GM12878 (cell line): Measurements from ENCODE around the gene EFHC1. TPM values are rescaled to one million over a fixed set of nuclear protein-coding genes. Genes with fewer than 3 reads are reported as not detected.

Experiments used
- ATAC-seq: fragments of 200-7000 bp; cut with Tn5 transposase; 3 replicates; pipeline ENCODE4 v1.9.1; 2020; ENCODE audit warnings: mild to moderate bottlenecking, moderate library complexity
- BruUV-seq: library from RNA; stranded (reverse); fragments of 400-500 nt; replicated peaks from 2 replicates; lab custom pipeline; 2021; lab: Mats Ljungman, UMichigan
- CTCF ChIA-PET: fragments of 300-600 bp; sonication (Branson Sonifier 250); formaldehyde crosslinking; extraction: SDS; loops from one replicate; lab custom pipeline; 2021; ENCODE audit warnings: inconsistent platforms; lab: Yijun Ruan, JAX
- POLR2A ChIA-PET: fragments of 350-600 bp; formaldehyde crosslinking; extraction: SDS; loops from one replicate; lab custom pipeline; 2021; ENCODE audit warnings: inconsistent platforms; lab: Charles Lee
- RAD21 ChIA-PET: fragments of 300-600 bp; sonication (Branson Sonifier 250); formaldehyde crosslinking; loops from one replicate; lab custom pipeline; 2023; ENCODE audit warnings: antibody characterized with exemption; ENCODE audit not compliant: unreplicated experiment; lab: Charles Lee
- SMC1A ChIA-PET: fragments of 300-600 bp; sonication (Branson Sonifier 250); formaldehyde crosslinking; loops from one replicate; lab custom pipeline; 2023; ENCODE audit not compliant: unreplicated experiment, uncharacterized antibody; lab: Charles Lee
- DNase-seq: peaks from one replicate; pipeline ENCODE4 v3.0.0-alpha.2; 2011; ENCODE audit warnings: low read depth, low spot score
- FAIRE-seq: peaks from 3 replicates; lab custom pipeline; 2011; peaks lifted over from hg19 to GRCh38; lab: Jason Lieb, UNC
- H2AFZ ChIP-seq: 2 replicates; pipeline ENCODE4 v1.6.0; 2011; ENCODE audit warnings: low read depth, low read length, control low read depth; ENCODE audit not compliant: control insufficient read depth
- H3K27ac ChIP-seq: 2 replicates; pipeline ENCODE4 v1.5.1; 2011; ENCODE audit warnings: control low read depth; ENCODE audit not compliant: control insufficient read depth, insufficient read depth
- H3K27me3 ChIP-seq, 2 experiments: replicated peaks in 1 of 2; 2 replicates each; pipeline versions ENCODE4 v1.6.0 to v1.6.1; 2011; ENCODE audit warnings: low read length in 1 of 2; ENCODE audit not compliant: control insufficient read depth in 2 of 2, insufficient read depth in 2 of 2
- H3K36me3 ChIP-seq, 2 experiments: 2 replicates each; pipeline ENCODE4 v1.5.1; 2011; ENCODE audit warnings: low read length in 1 of 2; ENCODE audit not compliant: control insufficient read depth in 2 of 2, insufficient read depth in 2 of 2
- H3K4me1 ChIP-seq: 2 replicates; pipeline ENCODE4 v1.6.1; 2011; ENCODE audit warnings: mild to moderate bottlenecking, low read length, moderate library complexity, mixed read lengths; ENCODE audit not compliant: control insufficient read depth, insufficient read depth
- H3K4me2 ChIP-seq: 2 replicates; pipeline ENCODE4 v1.6.0; 2011; ENCODE audit warnings: control low read depth; ENCODE audit not compliant: control insufficient read depth, insufficient read depth
- H3K4me3 ChIP-seq: fragments of 200-600 bp; sonication (generic); 2 replicates; pipeline ENCODE4 v1.5.1; 2016
- H3K79me2 ChIP-seq: 2 replicates; pipeline ENCODE4 v1.6.0; 2011; ENCODE audit warnings: low read length; ENCODE audit not compliant: control insufficient read depth, insufficient read depth
- H3K9ac ChIP-seq: 2 replicates; pipeline ENCODE4 v1.8.0; 2011; ENCODE audit warnings: low read length, control low read depth, mixed read lengths; ENCODE audit not compliant: control insufficient read depth, insufficient read depth
- H3K9me3 ChIP-seq: replicated peaks from 3 replicates; pipeline ENCODE4 v1.5.1; 2011; ENCODE audit warnings: mild to moderate bottlenecking, low read length; ENCODE audit not compliant: control insufficient read depth, insufficient read depth
- H4K20me1 ChIP-seq: 2 replicates; pipeline ENCODE4 v1.6.0; 2011; ENCODE audit not compliant: control insufficient read depth, insufficient read depth
- BCL3 ChIP-seq: IDR thresholded peaks from 2 replicates; pipeline ENCODE4 v1.6.1; 2011; ENCODE audit warnings: borderline replicate concordance, low read depth, mild to moderate bottlenecking, moderate library complexity, low read length; ENCODE audit not compliant: insufficient read depth, poor library complexity, severe bottlenecking
- MLLT1 ChIP-seq: fragments of 450-650 bp; IDR thresholded peaks from 2 replicates; pipeline ENCODE4 v1.6.1; 2016; ENCODE audit warnings: mild to moderate bottlenecking
- SIX5 ChIP-seq: IDR thresholded peaks from 2 replicates; pipeline ENCODE4 v1.6.1; 2011; ENCODE audit warnings: mild to moderate bottlenecking, low read depth, low read length, moderate library complexity; ENCODE audit not compliant: severe bottlenecking
- SUPT20H ChIP-seq: IDR thresholded peaks from 2 replicates; pipeline ENCODE4 v1.6.1; 2011; ENCODE audit warnings: low read depth, mild to moderate bottlenecking, low read length, moderate library complexity, borderline replicate concordance; ENCODE audit not compliant: control insufficient read depth
- ZNF592 ChIP-seq: fragments of 450-650 bp; IDR thresholded peaks from 2 replicates; pipeline ENCODE4 v1.6.1; 2017; ENCODE audit warnings: mild to moderate bottlenecking, moderate library complexity
- WGBS: methylation state at CpG from one replicate; pipeline ENCODE4 v1.1.6; 2016; ENCODE audit warnings: low lambda C conversion rate; ENCODE audit not compliant: insufficient replicate concordance, insufficient coverage; ENCODE audit errors: missing lambda C conversion rate; 5-methylcytosine and 5-hydroxymethylcytosine counted together
- in situ Hi-C: fragments of 300-500 bp; cut with MboI; formaldehyde crosslinking; loops from 9 replicates; pipeline ENCODE4 v1.14.3; 2018; ENCODE audit warnings: mixed read lengths
- intact Hi-C: fragments of 100-400 bp; cut with micrococcal nuclease; formaldehyde crosslinking; loops from one replicate; pipeline ENCODE4 v1.14.2; 2022; ENCODE audit not compliant: unreplicated experiment
- polyA plus RNA-seq, 11 experiments: library from polyadenylated mRNA; depleted of rRNA in 4 of 11; unstranded in 6 of 11; stranded (reverse) in 5 of 11; fragments of >200 nt; fragmentation: Nextera tagmentation in 4 of 11; fragmentation: Illumina TruSeq in 1 of 11; extraction: Ambion mirVana in 4 of 11; extraction: Trizol in 1 of 11; gene quantifications; 1 replicate in 1 of 11; 2 replicates in 10 of 11; pipeline versions ENCODE4 v1.2.1 to v1.2.3, GENCODE V29; 2011 to 2016; ENCODE audit warnings: inconsistent platforms in 2 of 11, missing spikeins in 2 of 11, low read depth in 1 of 11
- total RNA-seq, 4 experiments: library from RNA; depleted of rRNA in 3 of 4; stranded (reverse); fragments of >200 nt in 3 of 4; fragmentation: Illumina TruSeq in 1 of 4; extraction: Trizol in 1 of 4; gene quantifications; 2 replicates each; pipeline versions ENCODE4 v1.2.1 to v1.2.3, GENCODE V29; 2013 to 2021

Gene EFHC1
- total and polyA plus RNA-seq, 10 of the 15 experiments (the other 5 are each of a cell fraction or from before 2014, with no cell fraction given): 5.5 to 14.5 (median 8.8) TPM

GRCh38 chr6:52554684-52555280 is 134.6 kb downstream of the EFHC1 start:
- Histone ChIP-seq H3K79me2 (peaks cover 15% of the 10 kb centered on the region), H3K4me1 (peaks cover 20% of the 10 kb centered on the region), H3K36me3 (no peaks in the 10 kb centered on the region; a peak in 1 of 4 replicates)
- WGBS: 88% methylated on average over 5 of the region's 6 CpGs
- FAIRE-seq: no peak
- in situ Hi-C loops: no loop called here
- TF ChIP-seq ZNF592 (no peak), SUPT20H (no peak), BCL3 (no peak), SIX5 (no peak), MLLT1 (no peak)
- TF ChIP-seq, all 136 proteins: peak for 0
- no peak overlapping the region for H3K27ac ChIP-seq
- intact Hi-C loops: no loop called here
- ChIA-PET RAD21 (no interaction called here), POLR2A (no interaction called here), CTCF (no interaction called here), SMC1A (no interaction called here)
- no peaks in the 10 kb centered on the region for H3K9me3 ChIP-seq
- ATAC-seq (no peak), DNase-seq (no peak)
- no peak overlapping the region for H3K9ac ChIP-seq
- BruUV-seq: no TSS peak
- H3K4me2 ChIP-seq: no peak overlapping the region
- no peak overlapping the region for H3K4me3 ChIP-seq
- no peaks in the 10 kb centered on the region for H4K20me1 ChIP-seq
- no peak overlapping the region for H2AFZ ChIP-seq
- H3K27me3 ChIP-seq: no peaks in the 10 kb centered on the region
